GM12878 (cell line): Measurements from ENCODE around the gene CREBBP. TPM values are rescaled to one million over a fixed set of nuclear protein-coding genes. Genes with fewer than 3 reads are reported as not detected.

Source experiments
- ATAC-seq: fragments of 200-7000 bp; cut with Tn5 transposase; 3 replicates; pipeline ENCODE4 v1.9.1; 2020; ENCODE audit warnings: mild to moderate bottlenecking, moderate library complexity
- BruUV-seq: library from RNA; stranded (reverse); fragments of 400-500 nt; replicated peaks from 2 replicates; lab custom pipeline; 2021; lab: Mats Ljungman, UMichigan
- CTCF ChIA-PET: fragments of 300-600 bp; sonication (Branson Sonifier 250); formaldehyde crosslinking; extraction: SDS; loops from one replicate; lab custom pipeline; 2021; ENCODE audit warnings: inconsistent platforms; lab: Yijun Ruan, JAX
- POLR2A ChIA-PET: fragments of 350-600 bp; formaldehyde crosslinking; extraction: SDS; loops from one replicate; lab custom pipeline; 2021; ENCODE audit warnings: inconsistent platforms; lab: Charles Lee
- RAD21 ChIA-PET: fragments of 300-600 bp; sonication (Branson Sonifier 250); formaldehyde crosslinking; loops from one replicate; lab custom pipeline; 2023; ENCODE audit warnings: antibody characterized with exemption; ENCODE audit not compliant: unreplicated experiment; lab: Charles Lee
- SMC1A ChIA-PET: fragments of 300-600 bp; sonication (Branson Sonifier 250); formaldehyde crosslinking; loops from one replicate; lab custom pipeline; 2023; ENCODE audit not compliant: unreplicated experiment, uncharacterized antibody; lab: Charles Lee
- DNase-seq: peaks from one replicate; pipeline ENCODE4 v3.0.0-alpha.2; 2011; ENCODE audit warnings: low read depth, low spot score
- FAIRE-seq: peaks from 3 replicates; lab custom pipeline; 2011; peaks lifted over from hg19 to GRCh38; lab: Jason Lieb, UNC
- H2AFZ ChIP-seq: 2 replicates; pipeline ENCODE4 v1.6.0; 2011; ENCODE audit warnings: low read depth, low read length, control low read depth; ENCODE audit not compliant: control insufficient read depth
- H3K27ac ChIP-seq: 2 replicates; pipeline ENCODE4 v1.5.1; 2011; ENCODE audit warnings: control low read depth; ENCODE audit not compliant: control insufficient read depth, insufficient read depth
- H3K27me3 ChIP-seq, 2 experiments: replicated peaks in 1 of 2; 2 replicates each; pipeline versions ENCODE4 v1.6.0 to v1.6.1; 2011; ENCODE audit warnings: low read length in 1 of 2; ENCODE audit not compliant: control insufficient read depth in 2 of 2, insufficient read depth in 2 of 2
- H3K36me3 ChIP-seq, 2 experiments: 2 replicates each; pipeline ENCODE4 v1.5.1; 2011; ENCODE audit warnings: low read length in 1 of 2; ENCODE audit not compliant: control insufficient read depth in 2 of 2, insufficient read depth in 2 of 2
- H3K4me1 ChIP-seq: 2 replicates; pipeline ENCODE4 v1.6.1; 2011; ENCODE audit warnings: mild to moderate bottlenecking, low read length, moderate library complexity, mixed read lengths; ENCODE audit not compliant: control insufficient read depth, insufficient read depth
- H3K4me2 ChIP-seq: 2 replicates; pipeline ENCODE4 v1.6.0; 2011; ENCODE audit warnings: control low read depth; ENCODE audit not compliant: control insufficient read depth, insufficient read depth
- H3K4me3 ChIP-seq: fragments of 200-600 bp; sonication (generic); 2 replicates; pipeline ENCODE4 v1.5.1; 2016
- H3K79me2 ChIP-seq: 2 replicates; pipeline ENCODE4 v1.6.0; 2011; ENCODE audit warnings: low read length; ENCODE audit not compliant: control insufficient read depth, insufficient read depth
- H3K9ac ChIP-seq: 2 replicates; pipeline ENCODE4 v1.8.0; 2011; ENCODE audit warnings: low read length, control low read depth, mixed read lengths; ENCODE audit not compliant: control insufficient read depth, insufficient read depth
- H3K9me3 ChIP-seq: replicated peaks from 3 replicates; pipeline ENCODE4 v1.5.1; 2011; ENCODE audit warnings: mild to moderate bottlenecking, low read length; ENCODE audit not compliant: control insufficient read depth, insufficient read depth
- H4K20me1 ChIP-seq: 2 replicates; pipeline ENCODE4 v1.6.0; 2011; ENCODE audit not compliant: control insufficient read depth, insufficient read depth
- POLR2AphosphoS5 ChIP-seq: IDR thresholded peaks from 2 replicates; pipeline ENCODE4 v1.6.1; 2011; ENCODE audit warnings: mild to moderate bottlenecking, low read length, inconsistent platforms
- WGBS: methylation state at CpG from one replicate; pipeline ENCODE4 v1.1.6; 2016; ENCODE audit warnings: low lambda C conversion rate; ENCODE audit not compliant: insufficient replicate concordance, insufficient coverage; ENCODE audit errors: missing lambda C conversion rate; 5-methylcytosine and 5-hydroxymethylcytosine counted together
- in situ Hi-C: fragments of 300-500 bp; cut with MboI; formaldehyde crosslinking; loops from 9 replicates; pipeline ENCODE4 v1.14.3; 2018; ENCODE audit warnings: mixed read lengths
- intact Hi-C: fragments of 100-400 bp; cut with micrococcal nuclease; formaldehyde crosslinking; loops from one replicate; pipeline ENCODE4 v1.14.2; 2022; ENCODE audit not compliant: unreplicated experiment
- polyA plus RNA-seq, 11 experiments: library from polyadenylated mRNA; depleted of rRNA in 4 of 11; unstranded in 6 of 11; stranded (reverse) in 5 of 11; fragments of >200 nt; fragmentation: Nextera tagmentation in 4 of 11; fragmentation: Illumina TruSeq in 1 of 11; extraction: Ambion mirVana in 4 of 11; extraction: Trizol in 1 of 11; gene quantifications; 1 replicate in 1 of 11; 2 replicates in 10 of 11; pipeline versions ENCODE4 v1.2.1 to v1.2.3, GENCODE V29; 2011 to 2016; ENCODE audit warnings: inconsistent platforms in 2 of 11, missing spikeins in 2 of 11, low read depth in 1 of 11
- total RNA-seq, 4 experiments: library from RNA; depleted of rRNA in 3 of 4; stranded (reverse); fragments of >200 nt in 3 of 4; fragmentation: Illumina TruSeq in 1 of 4; extraction: Trizol in 1 of 4; gene quantifications; 2 replicates each; pipeline versions ENCODE4 v1.2.1 to v1.2.3, GENCODE V29; 2013 to 2021
- TF ChIP-seq, protein P1 (sequence below): fragments of 450-650 bp; IDR thresholded peaks from 2 replicates; pipeline ENCODE4 v1.6.1; 2017; ENCODE audit warnings: mild to moderate bottlenecking, moderate library complexity

Gene CREBBP
- total and polyA plus RNA-seq, 10 of the 15 experiments (the other 5 are each of a cell fraction or from before 2014, with no cell fraction given) = 3.4 to 32.7 (median 7.9) TPM

DNA sequence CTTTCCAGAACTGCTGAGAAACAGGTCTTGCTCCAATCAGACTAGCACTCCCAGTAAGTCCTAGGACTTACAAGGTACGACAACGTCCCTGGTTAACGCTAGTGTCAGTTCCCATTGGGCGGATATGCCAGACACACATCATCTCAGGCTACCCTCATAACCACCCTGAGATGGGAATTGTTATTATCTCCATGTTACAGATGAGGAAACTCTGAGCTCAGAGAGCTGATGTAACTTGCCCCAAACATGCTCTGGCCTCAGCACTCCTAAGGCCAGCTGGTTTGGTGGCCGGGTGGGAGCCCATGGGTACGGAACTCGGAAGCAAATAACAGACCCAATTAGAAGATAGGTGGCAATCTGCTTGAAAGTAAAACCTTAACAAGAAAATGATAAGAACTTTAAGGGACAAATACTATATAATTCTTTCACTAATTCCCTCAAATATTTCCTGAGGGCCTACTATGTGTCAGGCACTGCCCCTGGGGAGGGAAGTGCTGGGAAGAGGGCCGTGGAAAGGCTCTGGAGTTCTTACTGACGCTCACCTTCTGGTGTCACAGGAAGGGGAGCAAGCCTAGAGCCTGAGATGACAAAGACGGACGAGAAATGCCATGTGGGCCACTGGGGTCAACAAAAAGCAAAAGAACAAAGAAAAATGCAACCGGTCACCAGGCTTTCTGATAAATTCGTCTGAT is 6.9 kb downstream of the CREBBP start:
- BruUV-seq = no TSS peak
- intact Hi-C loops = no loop called here
- H3K9me3 ChIP-seq = no peaks in the 10 kb centered on the region
- ChIA-PET CTCF (no interaction called here), RAD21 (interaction anchor here (1.5 to 7.1 kb wide), 2 partner anchors 12 to 17 kb away, joined by 4 to 49 read pairs; no protein-coding TSS in a partner anchor), SMC1A (interaction anchor here (7.6 kb wide), 1 partner anchor 11 kb away, joined by 160 read pairs; no protein-coding TSS in a partner anchor), POLR2A (interaction anchor here (0.5 to 1.6 kb wide), 2 partner anchors 12 to 192 kb away, joined by 3 to 4 read pairs; no protein-coding TSS in a partner anchor)
- H4K20me1 ChIP-seq = peaks cover 34% of the 10 kb centered on the region
- H3K9ac ChIP-seq = no peak overlapping the region
- no peaks in the 10 kb centered on the region for H3K27me3 ChIP-seq
- FAIRE-seq (no peak), DNase-seq (no peak), ATAC-seq (no peak)
- TF ChIP-seq POLR2AphosphoS5 = 0 out of 2 replicates have a peak, but pooled peaks have one; percentile 10
- TF ChIP-seq, protein P1, sequence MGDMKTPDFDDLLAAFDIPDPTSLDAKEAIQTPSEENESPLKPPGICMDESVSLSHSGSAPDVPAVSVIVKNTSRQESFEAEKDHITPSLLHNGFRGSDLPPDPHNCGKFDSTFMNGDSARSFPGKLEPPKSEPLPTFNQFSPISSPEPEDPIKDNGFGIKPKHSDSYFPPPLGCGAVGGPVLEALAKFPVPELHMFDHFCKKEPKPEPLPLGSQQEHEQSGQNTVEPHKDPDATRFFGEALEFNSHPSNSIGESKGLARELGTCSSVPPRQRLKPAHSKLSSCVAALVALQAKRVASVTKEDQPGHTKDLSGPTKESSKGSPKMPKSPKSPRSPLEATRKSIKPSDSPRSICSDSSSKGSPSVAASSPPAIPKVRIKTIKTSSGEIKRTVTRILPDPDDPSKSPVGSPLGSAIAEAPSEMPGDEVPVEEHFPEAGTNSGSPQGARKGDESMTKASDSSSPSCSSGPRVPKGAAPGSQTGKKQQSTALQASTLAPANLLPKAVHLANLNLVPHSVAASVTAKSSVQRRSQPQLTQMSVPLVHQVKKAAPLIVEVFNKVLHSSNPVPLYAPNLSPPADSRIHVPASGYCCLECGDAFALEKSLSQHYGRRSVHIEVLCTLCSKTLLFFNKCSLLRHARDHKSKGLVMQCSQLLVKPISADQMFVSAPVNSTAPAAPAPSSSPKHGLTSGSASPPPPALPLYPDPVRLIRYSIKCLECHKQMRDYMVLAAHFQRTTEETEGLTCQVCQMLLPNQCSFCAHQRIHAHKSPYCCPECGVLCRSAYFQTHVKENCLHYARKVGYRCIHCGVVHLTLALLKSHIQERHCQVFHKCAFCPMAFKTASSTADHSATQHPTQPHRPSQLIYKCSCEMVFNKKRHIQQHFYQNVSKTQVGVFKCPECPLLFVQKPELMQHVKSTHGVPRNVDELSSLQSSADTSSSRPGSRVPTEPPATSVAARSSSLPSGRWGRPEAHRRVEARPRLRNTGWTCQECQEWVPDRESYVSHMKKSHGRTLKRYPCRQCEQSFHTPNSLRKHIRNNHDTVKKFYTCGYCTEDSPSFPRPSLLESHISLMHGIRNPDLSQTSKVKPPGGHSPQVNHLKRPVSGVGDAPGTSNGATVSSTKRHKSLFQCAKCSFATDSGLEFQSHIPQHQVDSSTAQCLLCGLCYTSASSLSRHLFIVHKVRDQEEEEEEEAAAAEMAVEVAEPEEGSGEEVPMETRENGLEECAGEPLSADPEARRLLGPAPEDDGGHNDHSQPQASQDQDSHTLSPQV = no peak
- H3K79me2 ChIP-seq = peaks cover 97% of the 10 kb centered on the region
- peaks cover 17% of the 10 kb centered on the region for H3K4me1 ChIP-seq
- in situ Hi-C loops = no loop called here
- no peak overlapping the region for H2AFZ ChIP-seq
- 97% methylated on average over 13 of the region's 13 CpGs for WGBS
- H3K36me3 ChIP-seq = peaks cover 0 to 3% of the 10 kb centered on the region in 2 experiments; a peak in 3 of 4 replicates
- H3K27ac ChIP-seq = no peak overlapping the region
- H3K4me3 ChIP-seq = no peak overlapping the region
- peak overlapping the region; percentile 56; the same call in 1 of the 2 replicates for H3K4me2 ChIP-seq
